Ishikawa (cell line): ENCODE measurements around the gene EDIL3.

Experiments
- CEBPB ChIP-seq: IDR thresholded peaks from 2 replicates; pipeline ENCODE4 v1.6.1; 2012
- CREB1 ChIP-seq: IDR thresholded peaks from 2 replicates; pipeline ENCODE4 v1.6.1; 2012; ENCODE audit warnings: low read depth
- EGR1 ChIP-seq: IDR thresholded peaks from 2 replicates; pipeline ENCODE4 v1.6.1; 2012
- EP300 ChIP-seq: IDR thresholded peaks from 2 replicates; pipeline ENCODE4 v1.6.1; 2012; ENCODE audit warnings: borderline replicate concordance
- FOXM1 ChIP-seq: IDR thresholded peaks from 2 replicates; pipeline ENCODE4 v1.6.1; 2012; ENCODE audit warnings: low read depth, borderline replicate concordance
- NFIC ChIP-seq: IDR thresholded peaks from 2 replicates; pipeline ENCODE4 v1.6.1; 2012
- RAD21 ChIP-seq: IDR thresholded peaks from 2 replicates; pipeline ENCODE4 v1.6.1; 2012; ENCODE audit warnings: low read depth
- TAF1 ChIP-seq: IDR thresholded peaks from 2 replicates; pipeline ENCODE4 v1.6.1; 2012; ENCODE audit warnings: low read depth, mild to moderate bottlenecking
- TCF12 ChIP-seq: IDR thresholded peaks from 2 replicates; pipeline ENCODE4 v1.6.1; 2012; ENCODE audit warnings: low read depth
- TEAD4 ChIP-seq: IDR thresholded peaks from 2 replicates; pipeline ENCODE4 v1.6.1; 2012
- YY1 ChIP-seq: IDR thresholded peaks from 2 replicates; pipeline ENCODE4 v1.6.1; 2012; ENCODE audit warnings: low read depth
- ZBTB7A ChIP-seq: IDR thresholded peaks from 2 replicates; pipeline ENCODE4 v1.6.1; 2012; ENCODE audit warnings: low read depth
- TF ChIP-seq, protein P1 (sequence below): IDR thresholded peaks from 2 replicates; pipeline ENCODE4 v1.6.1; 2012; ENCODE audit warnings: low read depth, mild to moderate bottlenecking
- TF ChIP-seq, protein P2 (sequence below): IDR thresholded peaks from 2 replicates; pipeline ENCODE4 v1.6.1; 2012
- TF ChIP-seq, protein P3 (sequence below): IDR thresholded peaks from 2 replicates; pipeline ENCODE4 v1.6.1; 2012

Gene EDIL3

GRCh38 chr5:84115727-84116126 is 269.0 kb downstream of the EDIL3 start:
- TF ChIP-seq TCF12 (no peak), TEAD4 (no peak), YY1 (no peak), EP300 (no peak), ZBTB7A (no peak), CREB1 (no peak), RAD21 (no peak), CEBPB (no peak)
- TF ChIP-seq, protein P1, sequence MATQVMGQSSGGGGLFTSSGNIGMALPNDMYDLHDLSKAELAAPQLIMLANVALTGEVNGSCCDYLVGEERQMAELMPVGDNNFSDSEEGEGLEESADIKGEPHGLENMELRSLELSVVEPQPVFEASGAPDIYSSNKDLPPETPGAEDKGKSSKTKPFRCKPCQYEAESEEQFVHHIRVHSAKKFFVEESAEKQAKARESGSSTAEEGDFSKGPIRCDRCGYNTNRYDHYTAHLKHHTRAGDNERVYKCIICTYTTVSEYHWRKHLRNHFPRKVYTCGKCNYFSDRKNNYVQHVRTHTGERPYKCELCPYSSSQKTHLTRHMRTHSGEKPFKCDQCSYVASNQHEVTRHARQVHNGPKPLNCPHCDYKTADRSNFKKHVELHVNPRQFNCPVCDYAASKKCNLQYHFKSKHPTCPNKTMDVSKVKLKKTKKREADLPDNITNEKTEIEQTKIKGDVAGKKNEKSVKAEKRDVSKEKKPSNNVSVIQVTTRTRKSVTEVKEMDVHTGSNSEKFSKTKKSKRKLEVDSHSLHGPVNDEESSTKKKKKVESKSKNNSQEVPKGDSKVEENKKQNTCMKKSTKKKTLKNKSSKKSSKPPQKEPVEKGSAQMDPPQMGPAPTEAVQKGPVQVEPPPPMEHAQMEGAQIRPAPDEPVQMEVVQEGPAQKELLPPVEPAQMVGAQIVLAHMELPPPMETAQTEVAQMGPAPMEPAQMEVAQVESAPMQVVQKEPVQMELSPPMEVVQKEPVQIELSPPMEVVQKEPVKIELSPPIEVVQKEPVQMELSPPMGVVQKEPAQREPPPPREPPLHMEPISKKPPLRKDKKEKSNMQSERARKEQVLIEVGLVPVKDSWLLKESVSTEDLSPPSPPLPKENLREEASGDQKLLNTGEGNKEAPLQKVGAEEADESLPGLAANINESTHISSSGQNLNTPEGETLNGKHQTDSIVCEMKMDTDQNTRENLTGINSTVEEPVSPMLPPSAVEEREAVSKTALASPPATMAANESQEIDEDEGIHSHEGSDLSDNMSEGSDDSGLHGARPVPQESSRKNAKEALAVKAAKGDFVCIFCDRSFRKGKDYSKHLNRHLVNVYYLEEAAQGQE = no peak
- TF ChIP-seq, protein P2, sequence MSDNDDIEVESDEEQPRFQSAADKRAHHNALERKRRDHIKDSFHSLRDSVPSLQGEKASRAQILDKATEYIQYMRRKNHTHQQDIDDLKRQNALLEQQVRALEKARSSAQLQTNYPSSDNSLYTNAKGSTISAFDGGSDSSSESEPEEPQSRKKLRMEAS = no peak

GRCh38 chr5:84113246-84114105 is 271.2 kb downstream of the EDIL3 start:
- TF ChIP-seq TEAD4 = peak; percentile 28; the same call in 1 of the 2 replicates
- TF ChIP-seq, protein P1 = no peak
- no peak for TF ChIP-seq CEBPB
- no peak for TF ChIP-seq YY1
- peak; percentile 38; the same call in 1 of the 2 replicates for TF ChIP-seq EP300
- TF ChIP-seq, protein P2 = no peak
- TF ChIP-seq NFIC = peak; percentile 44
- no peak for TF ChIP-seq TCF12

DNA sequence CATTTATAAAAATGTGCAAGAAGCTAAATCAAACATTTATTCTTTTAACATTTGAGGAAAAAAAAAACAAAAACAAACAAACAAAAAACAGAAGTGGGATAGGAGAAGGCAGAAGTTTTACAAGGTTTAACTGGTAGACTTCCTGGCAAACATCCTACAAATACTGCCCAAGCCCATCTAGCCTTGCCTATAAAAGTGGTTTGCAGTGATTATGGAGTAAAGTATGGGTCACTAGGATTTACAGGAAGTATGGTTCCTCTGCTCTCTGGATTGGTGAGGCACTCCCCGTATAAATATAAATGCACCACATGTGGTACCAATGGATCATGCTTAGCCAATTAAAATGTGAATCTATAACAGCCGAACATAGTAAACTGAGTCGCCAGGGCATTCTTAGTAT is 291.9 kb downstream of the EDIL3 start:
- TF ChIP-seq FOXM1 (no peak), YY1 (no peak), TAF1 (no peak), ZBTB7A (no peak), EP300 (no peak), EGR1 (no peak), NFIC (no peak), TCF12 (no peak), CEBPB (no peak), CREB1 (no peak), RAD21 (no peak), TEAD4 (no peak)
- TF ChIP-seq, protein P3, sequence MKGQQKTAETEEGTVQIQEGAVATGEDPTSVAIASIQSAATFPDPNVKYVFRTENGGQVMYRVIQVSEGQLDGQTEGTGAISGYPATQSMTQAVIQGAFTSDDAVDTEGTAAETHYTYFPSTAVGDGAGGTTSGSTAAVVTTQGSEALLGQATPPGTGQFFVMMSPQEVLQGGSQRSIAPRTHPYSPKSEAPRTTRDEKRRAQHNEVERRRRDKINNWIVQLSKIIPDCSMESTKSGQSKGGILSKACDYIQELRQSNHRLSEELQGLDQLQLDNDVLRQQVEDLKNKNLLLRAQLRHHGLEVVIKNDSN = no peak
- TF ChIP-seq, protein P1 = no peak
- TF ChIP-seq, protein P2 = no peak

DNA sequence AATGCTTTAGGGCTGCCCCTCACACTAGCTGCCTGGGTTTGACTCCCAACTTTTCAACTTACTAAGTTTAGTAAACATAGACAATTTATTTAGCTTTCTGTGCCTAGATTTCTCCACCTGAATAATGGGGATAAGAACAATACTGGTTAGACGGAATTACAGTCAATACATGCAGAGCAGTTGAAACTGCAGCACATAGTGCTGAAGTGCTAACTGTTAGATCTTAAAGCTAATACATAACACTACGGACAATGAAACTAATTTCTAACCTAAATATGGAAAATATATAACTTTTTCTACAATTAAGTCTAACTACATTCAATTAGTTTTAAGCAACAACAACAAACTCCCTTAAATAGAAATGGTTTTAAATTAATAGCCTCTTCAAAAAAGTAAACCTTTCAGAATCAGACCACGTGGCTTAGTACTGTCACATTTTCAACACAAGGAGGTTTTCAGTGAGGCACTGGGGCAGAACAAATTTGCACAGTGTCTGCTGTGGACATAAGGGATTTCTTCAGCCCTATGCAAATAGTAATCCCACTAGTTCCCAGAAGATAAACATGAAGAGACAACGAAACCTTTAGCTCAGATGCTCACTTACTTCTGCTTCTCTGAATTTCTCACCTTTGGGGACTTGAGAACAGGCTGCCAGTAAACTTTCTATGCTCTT is 293.4 kb downstream of the EDIL3 start:
- no peak for TF ChIP-seq FOXM1
- TF ChIP-seq NFIC = no peak
- TF ChIP-seq EP300 = no peak
- TF ChIP-seq TCF12 = no peak
- TF ChIP-seq YY1 = no peak
- no peak for TF ChIP-seq TAF1
- TF ChIP-seq CEBPB = no peak
- no peak for TF ChIP-seq RAD21
- TF ChIP-seq ZBTB7A = no peak
- no peak for TF ChIP-seq EGR1
- TF ChIP-seq, protein P3 = no peak
- TF ChIP-seq, protein P2 = no peak
- TF ChIP-seq, protein P1 = no peak
- no peak for TF ChIP-seq CREB1
- TF ChIP-seq TEAD4 = no peak
